ENCODE results near the gene STAC3. TPM values are rescaled to one million over a fixed set of nuclear protein-coding genes. Genes with fewer than 3 reads are reported as not detected.

STAC3 gene
- total and polyA plus RNA-seq, 2 of the 8 experiments (the other 6 are each of a cell fraction or from before 2014, with no cell fraction given) = 0.70 to 1.3 TPM

GRCh38 chr12:57215065-57215464, 35.9 kb downstream of the STAC3 start (continued):
- TF ChIP-seq MAFK (IDR thresholded peaks at IDR 0.05; ENCODE audit: low read depth, low read length) (no peak), USF2 (IDR thresholded peaks at IDR 0.05; ENCODE audit: low read length) (no peak), RBBP5 (IDR thresholded peaks at IDR 0.05; ENCODE audit: borderline replicate concordance, low read depth, low read length) (no peak), EGR1 (IDR thresholded peaks at IDR 0.05; ENCODE audit: borderline replicate concordance, low read depth, low read length) (no peak), SP2 (IDR thresholded peaks at IDR 0.05; ENCODE audit: low read length) (no peak), HDAC2 (IDR thresholded peaks at IDR 0.05; ENCODE audit: borderline replicate concordance in 1 of 2, low read depth in 2 of 2, low read length in 2 of 2) (no peak), HDAC6 (IDR thresholded peaks at IDR 0.05; ENCODE audit: low read depth, low read length) (no peak), RXRA (IDR thresholded peaks at IDR 0.05; ENCODE audit: insufficient read depth, low read depth, low read length) (no peak)
